SH-SY5Y (cell line): Measurements from ENCODE around the gene DLX4.

Experiments used
- GATA2 ChIP-seq: IDR thresholded peaks from 2 replicates; pipeline ENCODE4 v1.6.1; 2011; ENCODE audit warnings: mild to moderate bottlenecking, low read depth, low read length
- GATA3 ChIP-seq: IDR thresholded peaks from 2 replicates; pipeline ENCODE4 v1.6.1; 2011; ENCODE audit warnings: low read depth, mild to moderate bottlenecking, low read length, moderate library complexity

- TF ChIP-seq GATA2 (no peak), GATA3 (no peak)
These were observed 29.0 kb downstream of the DLX4 start for GRCh38 chr17:49997773-49998703.
